ENCODE measurements around the gene COL5A1. TPM values are rescaled to one million over a fixed set of nuclear protein-coding genes. Genes with fewer than 3 reads are reported as not detected.

The COL5A1 gene
- total RNA-seq, 4 donors from 2014 or later, result 1.6 to 2.8 (median 2.3) TPM

DNA sequence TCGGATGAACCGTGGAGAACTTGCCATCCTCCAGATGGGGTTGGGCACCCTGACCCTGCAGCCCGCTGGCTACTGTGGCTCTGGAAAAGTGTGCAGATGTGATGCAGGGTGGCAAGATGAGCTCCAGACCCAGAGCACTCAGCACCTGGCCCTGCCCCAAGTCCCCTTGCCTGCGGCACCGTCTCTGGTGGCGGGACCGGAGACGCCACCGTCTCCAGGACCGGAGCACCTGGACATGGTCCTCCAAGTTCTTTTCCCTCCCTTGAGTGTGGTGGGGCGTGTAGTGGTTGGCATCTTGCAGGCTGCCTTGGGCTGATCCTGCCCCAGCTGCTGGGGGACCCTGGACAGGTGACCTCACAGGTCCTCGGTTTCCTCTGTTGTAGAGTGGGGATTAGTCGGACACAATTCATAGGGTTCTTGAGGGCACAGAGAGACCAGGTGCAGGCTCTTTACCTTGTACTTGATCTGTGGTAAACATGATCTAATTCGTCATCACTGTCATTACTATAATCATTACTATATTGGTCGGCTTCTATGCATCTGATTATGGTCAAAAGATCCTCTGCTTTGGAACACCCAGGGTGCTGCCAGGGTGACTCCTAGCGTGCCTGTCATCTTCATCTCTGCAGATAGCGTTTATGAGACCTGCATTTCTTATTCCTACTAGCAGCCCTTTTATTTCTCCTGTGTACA lies 83.5 kb downstream of the COL5A1 start:
- Histone ChIP-seq H3K27ac (no peak overlapping the region), H3K9me3 (no peaks in the 10 kb centered on the region), H3K4me3 (no peak overlapping the region), H3K36me3 (no peaks in the 10 kb centered on the region), H3K27me3 (peaks cover 0 to 11% (median 6%) of the 10 kb centered on the region in 3 donors), H3K4me1 (no peaks in the 10 kb centered on the region)
- DNase-seq, result no peak
- no peak for ATAC-seq
- intact Hi-C loops (cut with DNase I; ENCODE audit: low total_unique reads) (no loop called here), in situ Hi-C loops (cut with MboI; ENCODE audit: low sequenced_read_pairs in 4 of 4) (loop anchor here in 1 of 4 donors (25.0 kb wide), 1 partner anchor 263 kb away; no protein-coding TSS in a partner anchor)
- no peak for TF ChIP-seq POLR2A (IDR thresholded peaks at IDR 0.05)
- TF ChIP-seq, protein P1, sequence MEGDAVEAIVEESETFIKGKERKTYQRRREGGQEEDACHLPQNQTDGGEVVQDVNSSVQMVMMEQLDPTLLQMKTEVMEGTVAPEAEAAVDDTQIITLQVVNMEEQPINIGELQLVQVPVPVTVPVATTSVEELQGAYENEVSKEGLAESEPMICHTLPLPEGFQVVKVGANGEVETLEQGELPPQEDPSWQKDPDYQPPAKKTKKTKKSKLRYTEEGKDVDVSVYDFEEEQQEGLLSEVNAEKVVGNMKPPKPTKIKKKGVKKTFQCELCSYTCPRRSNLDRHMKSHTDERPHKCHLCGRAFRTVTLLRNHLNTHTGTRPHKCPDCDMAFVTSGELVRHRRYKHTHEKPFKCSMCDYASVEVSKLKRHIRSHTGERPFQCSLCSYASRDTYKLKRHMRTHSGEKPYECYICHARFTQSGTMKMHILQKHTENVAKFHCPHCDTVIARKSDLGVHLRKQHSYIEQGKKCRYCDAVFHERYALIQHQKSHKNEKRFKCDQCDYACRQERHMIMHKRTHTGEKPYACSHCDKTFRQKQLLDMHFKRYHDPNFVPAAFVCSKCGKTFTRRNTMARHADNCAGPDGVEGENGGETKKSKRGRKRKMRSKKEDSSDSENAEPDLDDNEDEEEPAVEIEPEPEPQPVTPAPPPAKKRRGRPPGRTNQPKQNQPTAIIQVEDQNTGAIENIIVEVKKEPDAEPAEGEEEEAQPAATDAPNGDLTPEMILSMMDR (IDR thresholded peaks at IDR 0.05 in 4 of 5, conservative IDR thresholded peaks at IDR 0.05 in 1 of 5), result no peak

DNA sequence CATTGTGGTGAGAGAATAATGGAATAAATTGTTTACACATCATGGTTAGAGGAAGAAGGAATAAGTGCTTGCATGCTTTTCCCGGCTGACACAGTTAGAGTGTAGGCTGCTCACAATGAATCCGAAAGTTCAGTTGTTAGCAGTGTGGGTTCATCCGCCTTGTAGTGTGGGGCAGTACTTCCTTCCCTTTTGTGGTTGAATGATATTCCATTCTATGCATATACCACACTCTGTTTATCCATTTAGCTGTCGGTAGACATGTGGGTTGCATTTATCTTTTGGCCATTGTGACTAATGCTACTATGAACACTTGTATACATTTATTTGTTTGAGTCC lies 84.0 kb downstream of the COL5A1 start:
- ATAC-seq, result no peak
- in situ Hi-C loops (cut with MboI; ENCODE audit: low sequenced_read_pairs in 4 of 4), result loop anchor here in 1 of 4 donors (25.0 kb wide), 1 partner anchor 263 kb away; no protein-coding TSS in a partner anchor
- TF ChIP-seq POLR2A (IDR thresholded peaks at IDR 0.05), result no peak
- TF ChIP-seq, protein P1 (IDR thresholded peaks at IDR 0.05 in 4 of 5, conservative IDR thresholded peaks at IDR 0.05 in 1 of 5), result no peak

DNA sequence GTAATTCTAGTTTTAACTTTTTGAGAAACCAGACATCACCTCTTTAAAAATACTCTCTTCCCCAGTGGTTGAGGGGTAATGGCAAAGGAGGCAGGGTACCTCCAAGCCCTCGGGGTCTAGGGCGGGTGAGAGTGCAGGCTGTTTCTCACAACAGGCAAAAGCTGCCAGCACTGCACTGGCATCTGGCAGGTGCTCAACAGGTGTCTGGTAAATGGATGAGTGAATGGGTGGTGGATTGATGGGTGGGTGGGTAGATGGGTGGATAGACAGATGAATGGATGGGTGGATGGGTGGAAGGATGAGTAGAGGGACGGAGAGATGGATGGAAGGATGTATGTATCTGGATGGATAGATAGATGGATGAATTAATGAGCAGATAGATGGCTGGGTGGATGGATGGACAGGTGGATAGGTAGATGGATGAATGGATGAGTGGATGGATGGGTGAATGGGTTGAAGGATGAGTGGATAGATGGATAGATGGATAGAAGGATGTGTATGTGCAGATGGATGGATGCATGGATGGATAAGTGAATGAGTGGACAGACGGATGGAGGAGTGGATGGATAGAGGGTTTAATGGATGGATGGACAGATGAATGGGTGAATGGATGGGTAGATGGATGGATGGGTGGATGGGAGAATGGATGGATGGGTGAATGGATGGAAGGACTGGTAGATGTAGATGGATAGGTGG lies 84.6 kb downstream of the COL5A1 start:
- no peak for TF ChIP-seq POLR2A (IDR thresholded peaks at IDR 0.05)
- TF ChIP-seq, protein P1 (IDR thresholded peaks at IDR 0.05 in 4 of 5, conservative IDR thresholded peaks at IDR 0.05 in 1 of 5), result no peak
- H3K9me3 ChIP-seq, result no peaks in the 10 kb centered on the region
- H3K4me3 ChIP-seq, result no peak overlapping the region
- intact Hi-C loops (cut with DNase I; ENCODE audit: low total_unique reads), result no loop called here
- H3K27me3 ChIP-seq, result peaks cover 6 to 22% (median 10%) of the 10 kb centered on the region in 3 donors
- ATAC-seq (no peak), DNase-seq (no peak)
- no peak overlapping the region for H3K27ac ChIP-seq
- in situ Hi-C loops (cut with MboI; ENCODE audit: low sequenced_read_pairs in 4 of 4), result loop anchor here in 1 of 4 donors (25.0 kb wide), 1 partner anchor 264 kb away; no protein-coding TSS in a partner anchor
- H3K4me1 ChIP-seq, result no peaks in the 10 kb centered on the region
- no peaks in the 10 kb centered on the region for H3K36me3 ChIP-seq

More for the DNA sequence above, 84.0 kb downstream of the COL5A1 start:
- Histone ChIP-seq H3K4me3 (no peak overlapping the region), H3K4me1 (no peaks in the 10 kb centered on the region), H3K27me3 (peaks cover 4 to 16% (median 6%) of the 10 kb centered on the region in 3 donors), H3K27ac (no peak overlapping the region), H3K36me3 (no peaks in the 10 kb centered on the region), H3K9me3 (no peaks in the 10 kb centered on the region)
- DNase-seq, result no peak
- intact Hi-C loops (cut with DNase I; ENCODE audit: low total_unique reads), result no loop called here

GRCh38 chr9:134726722-134727034 lies 85.1 kb downstream of the COL5A1 start:
- H3K4me3 ChIP-seq, result no peak overlapping the region
- H3K4me1 ChIP-seq, result no peaks in the 10 kb centered on the region
- TF ChIP-seq POLR2A (IDR thresholded peaks at IDR 0.05), result no peak
- TF ChIP-seq, protein P1 (IDR thresholded peaks at IDR 0.05 in 4 of 5, conservative IDR thresholded peaks at IDR 0.05 in 1 of 5), result no peak
- H3K27ac ChIP-seq, result no peak overlapping the region
- DNase-seq (no peak), ATAC-seq (no peak)
- in situ Hi-C loops (cut with MboI; ENCODE audit: low sequenced_read_pairs in 4 of 4) (loop anchor here in 1 of 4 donors (25.0 kb wide), 1 partner anchor 264 kb away; no protein-coding TSS in a partner anchor), intact Hi-C loops (cut with DNase I; ENCODE audit: low total_unique reads) (no loop called here)
- no peaks in the 10 kb centered on the region for H3K36me3 ChIP-seq
- no peaks in the 10 kb centered on the region for H3K9me3 ChIP-seq
- peaks cover 10 to 20% (median 15%) of the 10 kb centered on the region in 3 donors for H3K27me3 ChIP-seq
